ENCODE results near the gene DNAJC28. TPM values are rescaled to one million over a fixed set of nuclear protein-coding genes. Genes with fewer than 3 reads are reported as not detected.

The DNAJC28 gene
- total RNA-seq, 1 donor from 2014 or later = 2.1 TPM

DNA sequence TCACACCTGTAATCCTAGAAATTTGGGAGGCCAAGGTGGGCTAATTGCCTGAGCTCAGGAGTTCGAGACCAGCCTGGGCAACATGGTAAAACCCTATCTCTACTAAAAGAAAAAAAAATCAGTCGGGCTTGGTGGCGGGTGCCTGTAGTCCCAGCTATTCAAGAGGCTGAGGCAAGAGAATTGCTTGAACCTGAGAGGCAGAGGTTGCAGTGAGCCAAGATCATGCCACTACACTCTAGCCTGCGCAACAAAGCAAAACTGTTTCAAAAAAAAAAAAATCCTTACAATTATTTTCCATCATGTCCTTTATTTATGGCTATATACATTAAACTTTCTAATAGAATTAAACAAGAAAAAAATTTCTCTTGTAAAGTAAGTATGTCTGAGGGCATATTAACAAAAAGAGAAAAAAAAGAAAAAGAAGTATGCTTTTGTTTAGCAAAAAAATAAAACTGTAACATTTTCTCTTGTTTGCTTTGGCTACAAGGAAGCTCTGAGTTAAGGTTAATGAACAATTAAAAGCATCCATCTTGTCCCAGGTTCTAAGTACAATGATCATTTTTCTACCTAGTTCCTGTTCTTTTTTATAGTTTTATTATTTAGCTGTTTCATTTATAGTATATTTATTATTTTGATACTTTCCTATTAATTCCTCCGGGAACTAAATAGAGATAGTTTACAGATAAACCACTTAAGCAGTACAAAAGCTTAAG lies 29.8 kb downstream of the DNAJC28 start:
- TF ChIP-seq, protein P1, sequence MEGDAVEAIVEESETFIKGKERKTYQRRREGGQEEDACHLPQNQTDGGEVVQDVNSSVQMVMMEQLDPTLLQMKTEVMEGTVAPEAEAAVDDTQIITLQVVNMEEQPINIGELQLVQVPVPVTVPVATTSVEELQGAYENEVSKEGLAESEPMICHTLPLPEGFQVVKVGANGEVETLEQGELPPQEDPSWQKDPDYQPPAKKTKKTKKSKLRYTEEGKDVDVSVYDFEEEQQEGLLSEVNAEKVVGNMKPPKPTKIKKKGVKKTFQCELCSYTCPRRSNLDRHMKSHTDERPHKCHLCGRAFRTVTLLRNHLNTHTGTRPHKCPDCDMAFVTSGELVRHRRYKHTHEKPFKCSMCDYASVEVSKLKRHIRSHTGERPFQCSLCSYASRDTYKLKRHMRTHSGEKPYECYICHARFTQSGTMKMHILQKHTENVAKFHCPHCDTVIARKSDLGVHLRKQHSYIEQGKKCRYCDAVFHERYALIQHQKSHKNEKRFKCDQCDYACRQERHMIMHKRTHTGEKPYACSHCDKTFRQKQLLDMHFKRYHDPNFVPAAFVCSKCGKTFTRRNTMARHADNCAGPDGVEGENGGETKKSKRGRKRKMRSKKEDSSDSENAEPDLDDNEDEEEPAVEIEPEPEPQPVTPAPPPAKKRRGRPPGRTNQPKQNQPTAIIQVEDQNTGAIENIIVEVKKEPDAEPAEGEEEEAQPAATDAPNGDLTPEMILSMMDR (IDR thresholded peaks at IDR 0.05) = no peak
- Mint-ChIP-seq H3K4me1 (ENCODE audit: unreplicated experiment) (no peaks in the 10 kb centered on the region), H3K36me3 (ENCODE audit: unreplicated experiment) (peaks cover 8% of the 10 kb centered on the region), H3K27ac (ENCODE audit: unreplicated experiment) (no peak overlapping the region), H3K9me3 (ENCODE audit: unreplicated experiment) (no peaks in the 10 kb centered on the region), H3K4me3 (ENCODE audit: unreplicated experiment) (no peak overlapping the region), H3K27me3 (ENCODE audit: unreplicated experiment) (no peaks in the 10 kb centered on the region)
- DNase-seq (ENCODE audit: extremely low spot score, unreplicated experiment) = no peak

DNA sequence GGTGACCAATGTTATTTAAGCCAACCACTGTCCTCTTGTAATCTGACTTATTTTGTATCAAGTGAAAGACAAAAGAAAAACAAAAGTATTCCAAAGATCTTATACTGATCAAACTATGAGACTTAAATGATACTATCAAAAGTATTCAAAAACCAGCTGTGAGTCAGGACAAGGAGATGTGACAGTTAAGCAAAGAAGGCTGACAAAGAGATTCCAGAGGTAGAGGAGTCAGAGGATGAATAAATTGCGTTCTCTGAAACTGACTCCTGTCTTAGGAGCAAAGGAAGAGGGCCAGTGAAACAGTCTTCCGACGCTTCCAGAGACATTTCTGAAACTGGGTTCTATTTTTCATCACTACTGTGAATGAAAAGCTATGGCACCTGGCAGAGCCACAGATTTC lies 32.7 kb downstream of the DNAJC28 start:
- H3K9me3 Mint-ChIP-seq (ENCODE audit: unreplicated experiment) = no peaks in the 10 kb centered on the region
- H3K27ac Mint-ChIP-seq (ENCODE audit: unreplicated experiment) = no peak overlapping the region
- peaks cover 15% of the 10 kb centered on the region for H3K36me3 Mint-ChIP-seq (ENCODE audit: unreplicated experiment)
- H3K4me1 Mint-ChIP-seq (ENCODE audit: unreplicated experiment) = no peaks in the 10 kb centered on the region
- no peaks in the 10 kb centered on the region for H3K27me3 Mint-ChIP-seq (ENCODE audit: unreplicated experiment)
- TF ChIP-seq, protein P1 (IDR thresholded peaks at IDR 0.05) = no peak
- DNase-seq (ENCODE audit: extremely low spot score, unreplicated experiment) = no peak
- no peak overlapping the region for H3K4me3 Mint-ChIP-seq (ENCODE audit: unreplicated experiment)

DNA sequence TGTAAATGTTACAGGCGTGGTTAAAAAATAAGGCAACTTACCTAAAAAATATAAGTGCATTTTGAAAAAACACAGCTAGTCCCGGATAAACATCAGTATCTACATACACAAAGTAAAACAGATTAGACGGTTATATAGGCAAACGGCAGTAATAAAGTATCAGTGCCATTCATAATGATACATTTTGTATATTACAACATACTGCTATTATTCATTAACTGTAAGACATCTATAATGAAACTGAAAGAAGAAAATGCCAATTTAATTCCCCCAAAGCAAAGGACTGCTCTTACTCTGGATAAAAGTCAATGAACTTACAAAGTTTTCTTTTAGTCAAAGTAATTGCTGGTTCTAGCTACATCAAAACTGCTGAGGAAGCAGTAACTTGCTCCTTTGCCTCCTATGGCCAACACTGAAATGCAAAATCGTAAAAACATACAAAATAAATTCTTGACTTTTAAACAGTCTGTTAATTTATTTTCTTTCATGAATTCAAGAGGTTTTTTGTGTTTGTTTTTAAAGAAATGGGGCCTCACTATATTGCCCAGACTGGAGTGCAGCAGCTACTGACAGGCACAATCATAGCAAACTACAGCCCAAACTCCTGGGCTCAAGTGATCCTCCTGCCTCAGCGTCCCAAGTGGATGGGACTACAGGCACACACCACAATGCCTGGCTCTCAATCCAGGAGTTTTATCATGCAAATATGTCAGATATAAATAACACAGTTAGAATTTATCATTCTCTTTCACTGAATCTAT lies 35.6 kb downstream of the DNAJC28 start:
- Mint-ChIP-seq H3K36me3 (ENCODE audit: unreplicated experiment) (peaks cover 24% of the 10 kb centered on the region), H3K27ac (ENCODE audit: unreplicated experiment) (no peak overlapping the region), H3K27me3 (ENCODE audit: unreplicated experiment) (no peaks in the 10 kb centered on the region), H3K9me3 (ENCODE audit: unreplicated experiment) (no peaks in the 10 kb centered on the region), H3K4me1 (ENCODE audit: unreplicated experiment) (peaks cover 10% of the 10 kb centered on the region), H3K4me3 (ENCODE audit: unreplicated experiment) (no peak overlapping the region)
- TF ChIP-seq, protein P1 (IDR thresholded peaks at IDR 0.05) = no peak
- DNase-seq (ENCODE audit: extremely low spot score, unreplicated experiment) = no peak

DNA sequence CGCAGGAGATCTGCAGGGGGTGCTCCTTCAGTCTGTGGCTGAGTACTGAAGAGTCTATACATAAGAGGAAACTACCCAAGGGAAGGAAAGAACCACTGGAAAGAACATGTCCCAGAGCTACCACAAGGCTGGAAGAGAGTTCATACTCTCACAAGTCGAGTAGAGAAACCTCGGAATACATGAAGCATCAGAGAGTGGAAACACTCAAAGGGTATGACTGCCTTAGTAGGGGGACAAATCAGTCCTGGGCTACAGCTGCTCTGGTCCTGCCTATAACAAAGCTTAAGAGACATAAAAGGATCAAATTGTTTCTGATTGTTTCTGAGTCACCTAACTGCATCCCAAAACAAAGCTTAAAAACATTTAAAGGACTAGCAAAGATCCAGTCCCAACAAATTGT lies 39.2 kb downstream of the DNAJC28 start:
- Mint-ChIP-seq H3K9me3 (ENCODE audit: unreplicated experiment) (no peaks in the 10 kb centered on the region), H3K27ac (ENCODE audit: unreplicated experiment) (peak overlapping the region; percentile 11), H3K4me1 (ENCODE audit: unreplicated experiment) (peaks cover 12% of the 10 kb centered on the region), H3K36me3 (ENCODE audit: unreplicated experiment) (peaks cover 28% of the 10 kb centered on the region), H3K4me3 (ENCODE audit: unreplicated experiment) (no peak overlapping the region), H3K27me3 (ENCODE audit: unreplicated experiment) (no peaks in the 10 kb centered on the region)
- TF ChIP-seq, protein P1 (IDR thresholded peaks at IDR 0.05) = no peak
- DNase-seq (ENCODE audit: extremely low spot score, unreplicated experiment) = no peak

DNA sequence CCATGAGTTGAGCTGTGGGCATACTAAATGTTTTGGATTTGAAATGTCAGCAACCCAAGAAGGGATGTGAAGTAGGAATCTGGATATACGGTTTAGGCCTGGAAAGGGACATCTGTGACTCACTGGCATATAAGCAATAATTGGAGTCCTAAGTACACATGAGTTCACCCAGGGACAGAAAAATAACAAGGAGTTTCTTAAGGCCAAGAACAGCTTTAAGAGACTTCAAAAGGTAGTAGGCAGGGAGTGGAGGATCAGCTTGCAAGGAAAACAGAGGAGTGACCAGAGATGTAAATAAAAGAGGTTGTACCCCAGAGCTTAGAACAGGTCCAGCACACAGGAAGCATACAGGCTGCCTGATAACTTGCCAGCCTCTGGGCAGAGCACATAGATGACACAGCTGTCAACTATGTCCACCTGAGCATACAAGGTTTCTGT lies 39.9 kb downstream of the DNAJC28 start:
- no peak overlapping the region for H3K4me3 Mint-ChIP-seq (ENCODE audit: unreplicated experiment)
- peaks cover 12% of the 10 kb centered on the region for H3K4me1 Mint-ChIP-seq (ENCODE audit: unreplicated experiment)
- peak overlapping the region; percentile 13 for H3K27ac Mint-ChIP-seq (ENCODE audit: unreplicated experiment)
- H3K27me3 Mint-ChIP-seq (ENCODE audit: unreplicated experiment) = no peaks in the 10 kb centered on the region
- TF ChIP-seq, protein P1 (IDR thresholded peaks at IDR 0.05) = no peak
- no peak for DNase-seq (ENCODE audit: extremely low spot score, unreplicated experiment)
- peaks cover 29% of the 10 kb centered on the region for H3K36me3 Mint-ChIP-seq (ENCODE audit: unreplicated experiment)
- H3K9me3 Mint-ChIP-seq (ENCODE audit: unreplicated experiment) = no peaks in the 10 kb centered on the region
